ENCODE data around the gene CCDC102A. TPM values are rescaled to one million over a fixed set of nuclear protein-coding genes. Genes with fewer than 3 reads are reported as not detected.

CCDC102A gene
- total RNA-seq (ENCODE audit: unreplicated experiment), result not detected
- long read RNA-seq, result 0 reads

- H3K4me3 Mint-ChIP-seq (ENCODE audit: unreplicated experiment), result peak within 1 kb of the TSS; percentile 85
- peaks cover 17% of the 10 kb centered on the region for H3K4me1 Mint-ChIP-seq (ENCODE audit: low read depth, unreplicated experiment)
- DNase-seq, result peak; percentile 49
- H3K27ac Mint-ChIP-seq (ENCODE audit: unreplicated experiment), result no peak within 1 kb of the TSS
- no peak for TF ChIP-seq CTCF (IDR thresholded peaks at IDR 0.05; ENCODE audit: partially characterized antibody, unreplicated experiment)
- H3K9me3 Mint-ChIP-seq (ENCODE audit: unreplicated experiment), result peaks cover 16% of the 10 kb centered on the region
- H3K27me3 Mint-ChIP-seq (ENCODE audit: unreplicated experiment), result peaks cover 19% of the 10 kb centered on the region
- no peaks in the 10 kb centered on the region for H3K36me3 Mint-ChIP-seq (ENCODE audit: unreplicated experiment)
Observed at GRCh38 chr16:57536306-57537193, at the start of gene CCDC102A. Gene CCDC102A, minus strand, starts transcription at chr16:57536571. Its CDS starts 7,394 bp downstream, at chr16:57529177.

- peaks cover 3% of the 10 kb centered on the region for H3K27me3 Mint-ChIP-seq (ENCODE audit: unreplicated experiment)
- H3K9me3 Mint-ChIP-seq (ENCODE audit: unreplicated experiment), result no peaks in the 10 kb centered on the region
- H3K36me3 Mint-ChIP-seq (ENCODE audit: unreplicated experiment), result no peaks in the 10 kb centered on the region
Observed at GRCh38 chr16:57585051-57585687, 48.8 kb upstream of the CCDC102A start.

GRCh38 chr16:57579361-57579665 is 42.9 kb upstream of the CCDC102A start:
- no peak for DNase-seq
- Mint-ChIP-seq H3K4me1 (ENCODE audit: low read depth, unreplicated experiment) (peaks cover 23% of the 10 kb centered on the region), H3K4me3 (ENCODE audit: unreplicated experiment) (no peak overlapping the region), H3K36me3 (ENCODE audit: unreplicated experiment) (no peaks in the 10 kb centered on the region), H3K27ac (ENCODE audit: unreplicated experiment) (peak overlapping the region; percentile 40), H3K9me3 (ENCODE audit: unreplicated experiment) (peaks cover 6% of the 10 kb centered on the region), H3K27me3 (ENCODE audit: unreplicated experiment) (peaks cover 3% of the 10 kb centered on the region)
- TF ChIP-seq CTCF (IDR thresholded peaks at IDR 0.05; ENCODE audit: partially characterized antibody, unreplicated experiment), result no peak

More at GRCh38 chr16:57585051-57585687, 48.8 kb upstream of the CCDC102A start:
- TF ChIP-seq CTCF (IDR thresholded peaks at IDR 0.05; ENCODE audit: partially characterized antibody, unreplicated experiment), result no peak
- DNase-seq, result no peak
- no peak overlapping the region for H3K27ac Mint-ChIP-seq (ENCODE audit: unreplicated experiment)
- no peaks in the 10 kb centered on the region for H3K4me1 Mint-ChIP-seq (ENCODE audit: low read depth, unreplicated experiment)
- no peak overlapping the region for H3K4me3 Mint-ChIP-seq (ENCODE audit: unreplicated experiment)

GRCh38 chr16:57578521-57579360 is 42.4 kb upstream of the CCDC102A start:
- peaks cover 23% of the 10 kb centered on the region for H3K4me1 Mint-ChIP-seq (ENCODE audit: low read depth, unreplicated experiment)
- H3K27me3 Mint-ChIP-seq (ENCODE audit: unreplicated experiment), result peaks cover 3% of the 10 kb centered on the region
- no peak for DNase-seq
- peak overlapping the region; percentile 37 for H3K4me3 Mint-ChIP-seq (ENCODE audit: unreplicated experiment)
- TF ChIP-seq CTCF (IDR thresholded peaks at IDR 0.05; ENCODE audit: partially characterized antibody, unreplicated experiment), result no peak
- peaks cover 6% of the 10 kb centered on the region for H3K9me3 Mint-ChIP-seq (ENCODE audit: unreplicated experiment)
- H3K36me3 Mint-ChIP-seq (ENCODE audit: unreplicated experiment), result no peaks in the 10 kb centered on the region
- H3K27ac Mint-ChIP-seq (ENCODE audit: unreplicated experiment), result peak overlapping the region; percentile 40

Measured in glutamatergic neuron (in vitro differentiated cells).